ENCODE data around the gene MGAT1. TPM values are rescaled to one million over a fixed set of nuclear protein-coding genes. Genes with fewer than 3 reads are reported as not detected.
A peak's percentile ranks its signal among the peaks of the same experiment; 100 is the strongest.

MGAT1 gene
- total and polyA plus RNA-seq, 2 experiments from 2014 or later, result 23.7 to 81.4 TPM

GRCh38 chr5:180817893-180818674 lies 15.5 kb upstream of the MGAT1 start:
- Histone ChIP-seq H3K27ac (ENCODE audit: low read depth) (no peak overlapping the region), H2AFZ (0 out of 2 replicates have a peak overlapping the region, but pooled peaks have one; percentile 38), H3K4me1 (ENCODE audit: insufficient read depth) (peaks cover 15% of the 10 kb centered on the region; the same call in 1 of the 2 replicates), H3K4me2 (no peak overlapping the region), H3K79me2 (replicated peaks; ENCODE audit: insufficient read depth) (no peaks in the 10 kb centered on the region), H3K4me3 (no peak overlapping the region), H3F3A (replicated peaks; ENCODE audit: low read depth) (peaks cover 7% of the 10 kb centered on the region; the same call in 1 of the 2 replicates), H4K20me1 (replicated peaks; ENCODE audit: insufficient read depth) (no peaks in the 10 kb centered on the region), H3K27me3 (ENCODE audit: insufficient read depth) (no peaks in the 10 kb centered on the region), H3K36me3 (ENCODE audit: insufficient read depth) (no peaks in the 10 kb centered on the region), H3K9me2 (ENCODE audit: insufficient read depth) (no peaks in the 10 kb centered on the region)
- no peaks in the 10 kb centered on the region for H3K9me3 Mint-ChIP-seq
- no peaks in the 10 kb centered on the region for H3K27me3 Mint-ChIP-seq (ENCODE audit: insufficient read depth, low read depth, poor library complexity)
- H3K4me3 Mint-ChIP-seq, result no peak overlapping the region
- DNase-seq (ENCODE audit: low spot score) (no peak), ATAC-seq (no peak)
- TF ChIP-seq ETS1 (IDR thresholded peaks at IDR 0.05) (no peak), CREB1 (CRISPR knock-in tag; IDR thresholded peaks at IDR 0.05; ENCODE audit: low read depth) (no peak), JUNB (IDR thresholded peaks at IDR 0.05; ENCODE audit: unreplicated experiment) (no peak), EZH2 (IDR thresholded peaks at IDR 0.05; ENCODE audit: low read depth, unreplicated experiment) (no peak), NANOG (IDR thresholded peaks at IDR 0.05; ENCODE audit: borderline replicate concordance) (no peak), STAT1 (IDR thresholded peaks at IDR 0.05; ENCODE audit: unreplicated experiment) (no peak), ZNF114 (CRISPR knock-in tag; IDR thresholded peaks at IDR 0.05) (no peak), ZNF331 (CRISPR knock-in tag; IDR thresholded peaks at IDR 0.05; ENCODE audit: low read depth) (no peak), POLR2AphosphoS5 (IDR thresholded peaks at IDR 0.05; ENCODE audit: low read depth) (no peak)
- TF ChIP-seq, protein P1, sequence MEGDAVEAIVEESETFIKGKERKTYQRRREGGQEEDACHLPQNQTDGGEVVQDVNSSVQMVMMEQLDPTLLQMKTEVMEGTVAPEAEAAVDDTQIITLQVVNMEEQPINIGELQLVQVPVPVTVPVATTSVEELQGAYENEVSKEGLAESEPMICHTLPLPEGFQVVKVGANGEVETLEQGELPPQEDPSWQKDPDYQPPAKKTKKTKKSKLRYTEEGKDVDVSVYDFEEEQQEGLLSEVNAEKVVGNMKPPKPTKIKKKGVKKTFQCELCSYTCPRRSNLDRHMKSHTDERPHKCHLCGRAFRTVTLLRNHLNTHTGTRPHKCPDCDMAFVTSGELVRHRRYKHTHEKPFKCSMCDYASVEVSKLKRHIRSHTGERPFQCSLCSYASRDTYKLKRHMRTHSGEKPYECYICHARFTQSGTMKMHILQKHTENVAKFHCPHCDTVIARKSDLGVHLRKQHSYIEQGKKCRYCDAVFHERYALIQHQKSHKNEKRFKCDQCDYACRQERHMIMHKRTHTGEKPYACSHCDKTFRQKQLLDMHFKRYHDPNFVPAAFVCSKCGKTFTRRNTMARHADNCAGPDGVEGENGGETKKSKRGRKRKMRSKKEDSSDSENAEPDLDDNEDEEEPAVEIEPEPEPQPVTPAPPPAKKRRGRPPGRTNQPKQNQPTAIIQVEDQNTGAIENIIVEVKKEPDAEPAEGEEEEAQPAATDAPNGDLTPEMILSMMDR (conservative IDR thresholded peaks at IDR 0.05; ENCODE audit: low read depth in 2 of 2), result no peak
- TF ChIP-seq, protein P2, sequence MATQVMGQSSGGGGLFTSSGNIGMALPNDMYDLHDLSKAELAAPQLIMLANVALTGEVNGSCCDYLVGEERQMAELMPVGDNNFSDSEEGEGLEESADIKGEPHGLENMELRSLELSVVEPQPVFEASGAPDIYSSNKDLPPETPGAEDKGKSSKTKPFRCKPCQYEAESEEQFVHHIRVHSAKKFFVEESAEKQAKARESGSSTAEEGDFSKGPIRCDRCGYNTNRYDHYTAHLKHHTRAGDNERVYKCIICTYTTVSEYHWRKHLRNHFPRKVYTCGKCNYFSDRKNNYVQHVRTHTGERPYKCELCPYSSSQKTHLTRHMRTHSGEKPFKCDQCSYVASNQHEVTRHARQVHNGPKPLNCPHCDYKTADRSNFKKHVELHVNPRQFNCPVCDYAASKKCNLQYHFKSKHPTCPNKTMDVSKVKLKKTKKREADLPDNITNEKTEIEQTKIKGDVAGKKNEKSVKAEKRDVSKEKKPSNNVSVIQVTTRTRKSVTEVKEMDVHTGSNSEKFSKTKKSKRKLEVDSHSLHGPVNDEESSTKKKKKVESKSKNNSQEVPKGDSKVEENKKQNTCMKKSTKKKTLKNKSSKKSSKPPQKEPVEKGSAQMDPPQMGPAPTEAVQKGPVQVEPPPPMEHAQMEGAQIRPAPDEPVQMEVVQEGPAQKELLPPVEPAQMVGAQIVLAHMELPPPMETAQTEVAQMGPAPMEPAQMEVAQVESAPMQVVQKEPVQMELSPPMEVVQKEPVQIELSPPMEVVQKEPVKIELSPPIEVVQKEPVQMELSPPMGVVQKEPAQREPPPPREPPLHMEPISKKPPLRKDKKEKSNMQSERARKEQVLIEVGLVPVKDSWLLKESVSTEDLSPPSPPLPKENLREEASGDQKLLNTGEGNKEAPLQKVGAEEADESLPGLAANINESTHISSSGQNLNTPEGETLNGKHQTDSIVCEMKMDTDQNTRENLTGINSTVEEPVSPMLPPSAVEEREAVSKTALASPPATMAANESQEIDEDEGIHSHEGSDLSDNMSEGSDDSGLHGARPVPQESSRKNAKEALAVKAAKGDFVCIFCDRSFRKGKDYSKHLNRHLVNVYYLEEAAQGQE (IDR thresholded peaks at IDR 0.05; ENCODE audit: unreplicated experiment), result no peak
- no peaks in the 10 kb centered on the region for H3K36me3 Mint-ChIP-seq (ENCODE audit: low read depth)
- no peak overlapping the region for H3K27ac Mint-ChIP-seq
- H3K4me1 Mint-ChIP-seq, result peaks cover 16% of the 10 kb centered on the region
